G401.6 (cell line): ENCODE data around the gene HOOK2.
"Not testable (repeated sequence)": the region's sequence is repeated elsewhere in the genome, so short reads cannot be mapped to it uniquely, and the experiment has no call there.

Experiments
- FAIRE-seq: peaks from 2 replicates; lab custom pipeline; 2012; peaks lifted over from hg19 to GRCh38; lab: Jason Lieb, UNC

The HOOK2 gene

GRCh38 chr19:12752056-12752781 lies 23.1 kb downstream of the HOOK2 start:
- no peak for FAIRE-seq

GRCh38 chr19:12751635-12752034 lies 23.7 kb downstream of the HOOK2 start, which contains the start of gene BEST2:
TSS of gene BEST2 (plus strand) at chr19:12751791. CDS start at chr19:12752593, 802 bp downstream.
- no peak for FAIRE-seq

- FAIRE-seq, result no peak
Measured at GRCh38 chr19:12750851-12751250, 24.5 kb downstream of the HOOK2 start.

DNA sequence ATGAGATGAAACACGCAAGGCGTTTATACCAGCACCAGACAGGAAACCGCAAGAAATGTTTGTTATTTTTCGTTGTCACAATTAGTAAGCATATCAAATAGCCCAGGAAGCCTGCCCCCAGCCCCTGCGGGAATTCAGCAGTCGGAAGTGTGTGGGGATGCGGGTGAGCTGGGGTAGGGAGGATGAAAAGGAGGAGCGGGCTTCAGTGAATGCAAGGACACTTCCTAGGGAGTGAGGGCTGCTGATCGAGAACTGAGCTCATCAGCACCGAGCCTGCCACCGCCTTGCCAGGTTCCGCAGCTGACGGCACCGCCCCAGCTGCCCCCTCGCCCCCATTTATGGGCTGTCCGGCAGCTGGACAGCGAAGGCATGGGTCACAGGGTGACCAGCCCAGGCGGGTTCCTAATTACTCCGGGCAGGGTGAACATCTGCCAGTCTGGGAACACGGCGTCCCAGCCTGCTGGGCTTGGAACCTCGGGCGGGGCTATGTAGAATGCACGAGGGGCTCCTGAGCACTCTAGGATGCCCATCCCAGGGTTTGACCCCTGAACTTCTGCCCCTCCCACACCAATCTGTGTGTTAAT lies 25.3 kb downstream of the HOOK2 start:
- FAIRE-seq, result no peak

DNA sequence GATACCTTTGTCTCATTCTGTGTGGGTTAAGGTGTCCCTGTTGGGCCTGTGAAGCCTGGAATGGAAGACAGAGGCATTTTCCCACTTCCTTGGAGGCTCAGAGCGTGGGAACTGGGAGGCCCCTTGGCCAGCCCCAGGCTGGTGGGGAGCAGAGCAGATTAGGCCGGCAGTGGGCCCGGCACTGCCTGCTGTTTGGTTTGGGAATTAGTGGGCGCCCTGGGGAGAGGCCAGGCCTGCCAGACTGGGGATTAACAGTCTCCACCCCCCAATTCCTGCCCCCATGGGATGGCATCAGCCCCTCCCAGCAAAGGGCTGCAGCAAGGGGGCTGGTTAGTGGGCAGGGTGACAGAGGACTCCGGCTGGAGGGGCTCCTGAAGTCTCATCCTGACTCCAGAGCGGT lies 26.9 kb downstream of the HOOK2 start:
- FAIRE-seq, result no peak

DNA sequence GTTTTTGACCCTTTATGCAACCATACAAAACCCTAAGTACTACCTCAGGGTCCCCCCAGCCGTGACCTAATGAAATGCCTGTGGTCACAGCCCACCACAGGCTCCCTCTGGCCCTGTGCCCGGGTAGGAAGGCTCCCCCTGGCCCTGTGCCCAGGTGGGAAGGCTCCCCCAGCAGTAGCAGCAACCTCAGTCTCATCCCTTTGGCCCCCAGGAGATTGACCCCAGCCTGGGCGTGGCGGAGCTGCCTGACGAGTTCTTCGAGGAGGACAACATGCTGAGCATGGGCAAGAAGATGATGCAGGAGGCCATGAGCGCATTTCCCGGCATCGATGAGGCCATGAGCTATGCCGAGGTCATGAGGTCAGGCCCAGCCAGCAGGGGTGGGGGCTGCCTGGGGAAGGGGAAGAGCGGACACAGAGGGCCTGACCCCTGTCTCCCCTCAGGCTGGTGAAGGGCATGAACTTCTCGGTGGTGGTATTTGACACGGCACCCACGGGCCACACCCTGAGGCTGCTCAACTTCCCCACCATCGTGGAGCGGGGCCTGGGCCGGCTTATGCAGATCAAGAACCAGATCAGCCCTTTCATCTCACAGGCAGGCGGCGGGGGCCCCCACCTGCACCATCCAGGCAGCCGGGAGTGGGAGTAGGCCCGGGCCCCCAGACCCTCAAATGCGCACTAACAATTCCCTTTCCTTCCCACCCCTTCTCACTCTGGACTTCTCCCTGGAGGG lies 30.0 kb downstream of the HOOK2 start:
- FAIRE-seq, result no peak

DNA sequence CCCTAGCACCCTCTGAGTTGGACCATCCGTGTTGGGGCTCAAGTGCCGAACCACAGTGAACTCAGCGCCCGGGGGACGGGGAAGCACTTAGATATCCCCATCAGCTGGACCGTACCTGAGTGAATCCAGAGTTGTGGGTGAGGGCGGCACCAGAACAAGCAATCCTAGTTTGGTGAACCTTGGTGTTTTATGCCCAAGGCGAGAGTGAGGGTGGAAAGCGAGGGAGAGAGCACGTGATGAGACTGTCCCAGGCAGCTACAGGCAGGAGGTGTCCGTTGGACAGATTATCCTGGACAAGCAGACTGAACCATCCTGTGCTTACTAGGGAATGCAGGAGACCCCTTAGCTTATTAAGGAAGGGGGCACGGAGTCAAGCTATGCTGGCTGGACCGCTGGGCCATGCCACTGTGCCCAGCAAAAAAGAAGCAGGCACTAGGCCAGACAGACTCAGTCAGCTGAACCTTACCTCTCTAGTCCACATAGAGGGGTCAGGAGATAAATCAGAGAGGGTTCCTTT lies 37.5 kb downstream of the HOOK2 start:
- FAIRE-seq, result no peak

DNA sequence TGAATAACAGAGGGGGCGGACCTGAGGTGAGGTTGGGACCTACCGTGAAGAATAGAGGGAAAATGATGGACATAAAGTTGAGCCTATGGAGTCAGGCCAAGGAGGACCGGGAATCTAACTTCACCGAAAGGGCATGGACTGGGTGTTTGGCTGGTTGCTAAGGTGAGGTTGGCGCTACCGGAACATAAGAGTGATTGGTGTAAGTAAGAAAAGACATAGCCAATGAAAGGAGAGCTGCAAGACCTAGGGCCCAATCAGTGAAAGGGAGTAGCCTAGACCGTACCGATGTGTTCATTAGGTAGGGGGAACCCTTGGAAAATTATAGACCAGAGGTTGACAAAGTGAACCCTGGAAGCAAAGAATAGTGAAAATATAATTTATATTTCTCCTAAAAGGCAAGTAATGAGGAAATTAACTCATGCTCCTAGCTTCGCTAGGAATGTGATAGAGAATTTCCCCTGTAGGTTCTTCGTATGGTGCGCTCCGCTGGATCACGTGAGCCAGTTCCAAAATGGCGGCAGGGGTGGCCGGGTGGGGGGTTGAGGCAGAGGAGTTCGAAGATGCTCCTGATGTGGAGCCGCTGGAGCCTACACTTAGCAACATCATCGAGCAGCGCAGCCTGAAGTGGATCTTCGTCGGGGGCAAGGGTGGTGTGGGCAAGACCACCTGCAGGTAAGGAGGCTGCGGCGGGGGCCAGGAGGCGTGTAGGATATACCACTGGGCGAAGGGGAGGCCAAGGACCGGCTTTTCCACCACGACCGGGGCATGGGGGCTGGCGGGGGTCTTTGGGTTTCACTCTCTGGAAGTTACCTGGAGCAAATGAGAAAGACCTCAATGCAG lies 38.1 kb downstream of the HOOK2 start, which contains the start of gene GET3:
GET3 (plus strand) TSS at position 503 of the 840 bp plus-strand sequence; CDS start at position 512, 9 bp downstream.
- peak; percentile 100 for FAIRE-seq

DNA sequence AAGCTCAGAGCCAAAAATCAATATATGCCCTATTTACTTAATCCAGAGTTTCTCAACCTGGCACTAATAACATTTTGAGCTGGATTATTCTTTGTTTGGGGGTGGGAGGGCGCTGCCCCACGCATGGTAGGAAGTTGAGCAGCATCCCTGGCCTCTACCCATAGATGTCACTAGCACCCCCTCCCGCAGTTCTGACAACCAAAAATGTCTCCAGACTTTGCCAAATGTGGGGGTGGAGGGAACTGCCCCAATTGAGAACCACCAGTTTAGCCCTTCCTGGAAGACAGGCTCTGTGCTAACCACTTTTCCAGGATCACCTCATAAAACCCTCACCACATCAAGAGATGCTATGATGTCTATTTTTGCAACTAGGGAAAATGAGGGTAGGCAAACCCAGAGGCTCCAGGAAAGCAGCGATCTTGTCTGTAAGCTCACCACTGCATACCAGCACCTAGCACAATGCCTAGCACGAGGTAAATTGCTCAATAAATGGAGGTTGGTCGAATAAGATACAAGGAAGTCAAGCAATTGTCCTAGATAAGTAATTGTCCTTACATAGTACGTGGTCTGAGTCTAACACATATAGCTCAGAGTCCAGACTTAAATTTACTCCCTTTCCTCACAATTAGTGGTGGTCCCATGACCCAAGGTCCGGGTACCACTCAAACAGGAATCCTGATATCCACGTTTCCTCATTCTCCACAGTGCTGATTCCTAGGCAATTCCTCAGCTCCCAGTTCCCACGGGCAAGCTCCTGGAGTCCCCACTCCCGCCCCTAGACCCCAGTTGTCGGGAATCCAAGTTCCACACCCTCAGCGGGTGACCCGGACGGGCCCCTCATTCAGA lies 41.8 kb downstream of the HOOK2 start:
- FAIRE-seq, result no peak

- FAIRE-seq, result no peak
Measured at GRCh38 chr19:12731337-12731736, 44.0 kb downstream of the HOOK2 start.

- no peak for FAIRE-seq
Measured at GRCh38 chr19:12730064-12730463, 45.3 kb downstream of the HOOK2 start.

DNA sequence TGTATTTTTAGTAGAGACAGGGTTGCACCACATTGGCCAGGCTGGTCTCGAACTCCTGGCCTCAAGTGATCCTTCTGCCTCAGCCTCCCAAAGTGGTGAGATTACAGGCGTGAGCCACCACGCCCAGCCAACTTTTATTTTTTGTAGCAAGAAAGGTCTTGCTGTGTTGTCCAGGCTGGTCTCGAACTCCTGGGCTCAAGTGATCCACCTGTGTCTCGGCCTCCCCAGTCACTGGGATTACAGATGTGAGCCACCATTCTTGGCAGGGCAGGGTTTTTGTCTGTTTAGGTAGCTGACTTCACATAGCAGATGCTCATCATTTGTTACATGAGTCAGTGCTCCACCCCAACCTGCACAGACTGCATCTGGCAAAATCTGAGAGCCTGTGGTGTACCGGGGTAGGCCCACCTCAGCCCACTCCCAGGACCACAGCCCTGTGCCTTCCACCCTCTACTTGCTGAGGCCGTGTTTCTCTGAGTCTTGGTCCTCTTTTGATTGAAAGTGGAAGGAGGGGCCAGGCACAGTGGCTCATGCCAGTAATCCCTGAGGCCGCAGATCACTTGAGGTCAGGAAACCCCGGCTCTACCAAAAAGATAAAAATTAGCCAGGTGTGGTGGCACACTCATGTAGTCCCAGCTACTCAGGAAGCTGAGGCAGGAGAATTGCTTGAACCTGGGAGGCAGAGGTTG lies 47.5 kb downstream of the HOOK2 start:
- FAIRE-seq, result no peak

DNA sequence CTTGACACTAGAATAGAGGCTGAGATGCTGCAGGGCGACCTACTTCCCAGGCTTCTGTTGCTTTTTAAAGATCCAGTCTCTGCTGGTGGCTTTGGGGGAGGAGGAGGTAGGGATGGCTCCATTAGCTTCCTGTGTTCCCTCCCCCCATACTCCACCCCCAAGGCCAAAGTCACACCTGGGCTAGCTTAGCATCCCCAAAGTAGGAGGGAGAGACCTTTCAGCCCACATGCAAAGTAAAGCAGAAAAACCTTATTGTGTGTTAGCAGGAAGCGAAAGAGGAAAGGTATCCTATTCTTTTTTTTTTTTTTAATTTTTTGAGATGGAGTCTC lies 48.4 kb downstream of the HOOK2 start:
- FAIRE-seq, result no peak

GRCh38 chr19:12725612-12726011 lies 49.7 kb downstream of the HOOK2 start:
- FAIRE-seq, result not testable (repeated sequence)

GRCh38 chr19:12723641-12724426 lies 51.5 kb downstream of the HOOK2 start, which contains the start of gene TNPO2:
TSS of gene TNPO2 (minus strand) at chr19:12723932. CDS start at chr19:12720977, 2,955 bp downstream.
- FAIRE-seq, result peak; percentile 61

DNA sequence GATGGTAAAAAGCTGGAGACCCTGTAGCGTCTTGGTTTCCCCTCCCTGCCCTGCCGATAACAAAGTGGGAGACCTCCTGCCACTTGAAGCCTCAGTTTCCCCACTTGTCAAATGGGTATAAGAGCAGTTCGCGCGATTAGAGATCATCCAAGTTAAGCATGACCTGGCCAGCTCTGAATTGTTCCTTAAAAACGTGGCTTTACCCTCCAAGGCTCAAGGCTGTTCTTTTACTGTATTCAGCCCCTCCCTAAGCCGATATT lies 52.0 kb downstream of the HOOK2 start:
- no peak for FAIRE-seq

DNA sequence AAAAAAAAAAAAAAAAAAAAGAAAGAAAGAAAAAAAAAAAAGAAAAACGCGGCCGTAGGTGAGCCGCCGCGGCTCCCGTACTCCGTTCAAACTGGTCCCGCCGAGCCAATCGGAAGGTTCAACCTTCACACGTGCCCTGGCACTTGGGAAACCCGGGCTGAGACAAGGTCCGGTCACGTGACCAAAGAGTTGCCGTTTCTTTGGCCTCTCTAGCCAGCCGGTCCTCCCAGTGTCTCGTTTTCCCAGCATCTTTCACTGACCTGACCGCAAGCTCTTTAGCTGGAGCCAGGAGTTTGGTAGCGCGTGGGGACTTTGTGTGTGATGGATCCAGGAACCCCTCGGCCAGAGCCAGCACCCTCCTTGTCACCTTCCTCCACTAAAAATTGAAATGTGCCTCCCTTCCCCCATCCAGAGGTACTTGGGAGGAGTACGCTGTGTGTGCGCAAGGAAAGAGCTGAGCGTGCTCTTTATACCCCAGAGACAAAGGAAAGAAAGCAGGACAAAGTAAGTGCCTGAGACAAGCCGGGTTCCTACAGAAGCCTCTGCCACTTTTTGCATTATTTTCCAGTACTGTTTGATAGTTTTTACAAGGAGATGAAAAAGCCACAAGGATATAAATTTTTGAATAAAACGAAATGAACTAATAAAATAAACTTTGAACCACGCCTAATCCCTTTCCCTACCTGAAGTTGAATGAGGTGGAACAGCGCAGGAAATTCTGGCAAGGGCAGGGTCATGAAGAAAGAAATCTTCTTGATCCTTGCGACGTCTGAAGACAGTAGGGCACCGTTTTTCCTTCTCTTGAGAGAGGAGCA lies 52.6 kb downstream of the HOOK2 start:
- peak; percentile 97 for FAIRE-seq

DNA sequence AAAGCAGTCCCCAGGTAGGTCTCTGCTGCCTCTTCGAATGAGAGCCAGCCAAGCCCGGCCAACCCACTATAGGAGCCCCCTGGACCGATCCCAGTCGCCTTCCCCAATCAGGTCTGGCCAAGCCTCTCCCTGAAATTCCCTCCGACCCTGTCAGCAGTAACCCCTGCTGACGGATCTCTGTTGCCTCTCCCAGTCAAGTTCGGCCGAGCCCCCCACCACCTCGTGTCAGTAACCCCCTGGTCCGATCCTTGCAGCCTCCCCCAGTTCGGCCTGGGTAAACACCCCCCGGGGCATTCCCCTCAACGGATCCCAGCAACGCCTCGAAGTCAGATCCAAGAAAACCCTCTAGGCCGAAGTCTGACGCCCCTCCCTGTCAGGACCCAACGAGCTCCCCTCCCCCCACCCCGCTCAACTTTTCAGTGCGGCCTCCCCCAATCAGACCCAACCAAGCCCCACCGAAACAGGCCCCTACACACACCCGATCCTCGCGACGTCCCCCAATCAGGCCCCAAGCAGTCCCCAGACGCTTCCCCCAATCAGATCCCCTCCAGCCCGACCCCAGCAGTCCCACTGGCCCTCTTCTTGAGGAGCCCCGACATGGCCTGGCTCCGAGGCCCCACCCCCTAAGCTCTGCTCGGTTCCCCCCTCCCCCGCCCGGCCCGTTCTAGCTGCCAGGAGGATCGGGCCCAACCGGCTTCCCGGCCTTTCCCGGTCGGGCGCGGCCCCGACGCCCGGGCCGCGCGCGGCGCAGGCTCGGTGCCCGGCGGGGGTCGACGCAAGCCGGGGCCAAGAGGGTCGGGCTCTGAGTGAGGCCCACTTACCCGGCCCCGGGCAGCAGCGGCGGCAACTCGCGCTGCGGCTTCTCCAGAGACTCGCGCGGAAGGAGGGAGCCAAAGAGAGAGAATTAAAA lies 53.4 kb downstream of the HOOK2 start:
- no peak for FAIRE-seq
